ENCODE data around the gene HJV.

DNA sequence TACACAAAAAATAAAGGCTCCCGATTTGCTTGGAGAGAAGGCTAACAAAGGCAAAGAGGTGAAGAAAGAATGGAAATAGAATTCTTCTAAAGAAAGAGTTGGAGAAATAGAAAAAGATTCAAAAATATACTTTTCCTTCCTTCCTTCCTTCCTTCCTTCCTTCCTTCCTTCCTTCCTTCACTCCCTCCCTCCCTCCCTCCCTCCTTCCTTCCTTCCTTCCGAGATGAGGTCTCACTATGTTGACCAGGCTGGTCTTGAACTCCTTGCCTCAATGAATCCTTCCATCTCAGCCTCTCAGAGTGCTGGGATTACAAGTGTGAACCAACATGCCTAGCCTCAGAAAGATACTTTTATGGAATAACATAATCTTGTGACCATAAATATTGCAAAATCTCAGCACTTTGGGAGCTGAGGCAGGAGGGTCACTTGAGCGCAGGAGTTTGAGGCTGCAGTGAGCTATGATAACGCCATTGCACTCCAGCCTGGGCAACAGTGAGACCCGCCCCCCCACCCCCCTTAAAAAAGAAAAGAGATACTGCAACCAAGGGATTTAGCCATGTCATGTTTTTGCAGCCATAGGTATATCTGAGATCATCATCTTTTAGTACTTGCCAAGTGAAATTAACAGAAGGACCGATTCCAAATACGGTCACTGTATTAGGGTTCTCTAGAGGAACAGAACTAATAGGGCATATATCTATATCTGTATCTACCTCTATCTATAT is 1.0 kb upstream of the HJV start:
- no peak for TF ChIP-seq CTCF (IDR thresholded peaks at IDR 0.05)
- no peak for TF ChIP-seq ZFX (IDR thresholded peaks at IDR 0.05; ENCODE audit: borderline replicate concordance)
